Choroid plexus epithelial cell (primary cell): ENCODE measurements around the gene SLC36A3.
"Not testable (repeated sequence)": the region's sequence is repeated elsewhere in the genome, so short reads cannot be mapped to it uniquely, and the experiment has no call there.

Experiments
- DNase-seq: peaks from one replicate; pipeline ENCODE4 v3.0.0-alpha.2; 2010; ENCODE audit warnings: low read depth
- H3K4me3 ChIP-seq: 2 replicates; pipeline ENCODE4 v1.5.1; 2011; ENCODE audit warnings: low read depth, mild to moderate bottlenecking, control low read depth, low read length, moderate library complexity
- TF ChIP-seq, protein P1 (sequence below): conservative IDR thresholded peaks from 2 replicates; pipeline ENCODE4 v1.5.1; 2011; ENCODE audit warnings: low read depth, mild to moderate bottlenecking, control low read depth, inconsistent platforms, low read length, moderate library complexity

SLC36A3 gene

DNA sequence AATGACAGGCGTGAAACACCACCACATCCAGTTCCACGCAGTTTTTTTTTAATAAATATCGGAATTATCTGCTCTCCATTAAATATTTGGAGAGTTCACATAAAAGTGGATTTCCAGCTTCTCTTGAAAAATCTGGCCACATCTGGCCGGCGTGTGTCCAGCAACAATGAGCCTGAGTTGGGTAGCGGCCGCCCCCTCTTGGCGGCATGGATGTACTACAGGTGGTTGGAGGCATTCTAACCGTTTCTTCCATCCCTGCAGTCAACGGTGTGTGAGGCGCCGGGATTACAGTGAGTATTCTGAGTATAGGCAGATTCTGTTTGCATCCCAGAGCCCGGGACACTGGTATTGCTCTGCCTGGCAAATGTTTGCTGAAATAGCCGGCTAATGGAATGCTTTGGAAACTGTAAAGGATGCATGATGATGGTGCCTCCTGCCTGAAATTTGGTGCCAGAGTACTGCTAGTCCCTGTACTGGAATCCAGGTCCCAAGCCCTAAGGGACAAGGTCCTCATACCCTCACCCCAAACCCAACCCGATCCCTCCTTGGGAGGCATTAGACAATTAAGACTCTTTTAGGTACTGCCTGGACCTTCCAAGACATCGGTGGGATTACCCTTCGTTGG, 64.2 kb downstream of the SLC36A3 start:
- H3K4me3 ChIP-seq, result no peak overlapping the region
- peak; percentile 89 for DNase-seq
- TF ChIP-seq, protein P1, sequence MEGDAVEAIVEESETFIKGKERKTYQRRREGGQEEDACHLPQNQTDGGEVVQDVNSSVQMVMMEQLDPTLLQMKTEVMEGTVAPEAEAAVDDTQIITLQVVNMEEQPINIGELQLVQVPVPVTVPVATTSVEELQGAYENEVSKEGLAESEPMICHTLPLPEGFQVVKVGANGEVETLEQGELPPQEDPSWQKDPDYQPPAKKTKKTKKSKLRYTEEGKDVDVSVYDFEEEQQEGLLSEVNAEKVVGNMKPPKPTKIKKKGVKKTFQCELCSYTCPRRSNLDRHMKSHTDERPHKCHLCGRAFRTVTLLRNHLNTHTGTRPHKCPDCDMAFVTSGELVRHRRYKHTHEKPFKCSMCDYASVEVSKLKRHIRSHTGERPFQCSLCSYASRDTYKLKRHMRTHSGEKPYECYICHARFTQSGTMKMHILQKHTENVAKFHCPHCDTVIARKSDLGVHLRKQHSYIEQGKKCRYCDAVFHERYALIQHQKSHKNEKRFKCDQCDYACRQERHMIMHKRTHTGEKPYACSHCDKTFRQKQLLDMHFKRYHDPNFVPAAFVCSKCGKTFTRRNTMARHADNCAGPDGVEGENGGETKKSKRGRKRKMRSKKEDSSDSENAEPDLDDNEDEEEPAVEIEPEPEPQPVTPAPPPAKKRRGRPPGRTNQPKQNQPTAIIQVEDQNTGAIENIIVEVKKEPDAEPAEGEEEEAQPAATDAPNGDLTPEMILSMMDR, result peak; percentile 93

- TF ChIP-seq, protein P1, result no peak
- DNase-seq, result no peak
- no peak overlapping the region for H3K4me3 ChIP-seq
These were observed 65.2 kb downstream of the SLC36A3 start for GRCh38 chr5:151238303-151238741.

GRCh38 chr5:151237685-151238084, 65.9 kb downstream of the SLC36A3 start:
- TF ChIP-seq, protein P1, result no peak
- no peak for DNase-seq
- H3K4me3 ChIP-seq, result no peak overlapping the region

- no peak for DNase-seq
- TF ChIP-seq, protein P1, result no peak
- H3K4me3 ChIP-seq, result no peak overlapping the region
These were observed 66.7 kb downstream of the SLC36A3 start for GRCh38 chr5:151236888-151237287.

- not testable (repeated sequence) for DNase-seq, H3K4me3 ChIP-seq
These were observed 68.4 kb downstream of the SLC36A3 start for GRCh38 chr5:151235239-151235571.

- TF ChIP-seq, protein P1, result no peak
- DNase-seq, result peak; percentile 94
- no peak overlapping the region for H3K4me3 ChIP-seq
These were observed 68.9 kb downstream of the SLC36A3 start for GRCh38 chr5:151234476-151235238.

DNA sequence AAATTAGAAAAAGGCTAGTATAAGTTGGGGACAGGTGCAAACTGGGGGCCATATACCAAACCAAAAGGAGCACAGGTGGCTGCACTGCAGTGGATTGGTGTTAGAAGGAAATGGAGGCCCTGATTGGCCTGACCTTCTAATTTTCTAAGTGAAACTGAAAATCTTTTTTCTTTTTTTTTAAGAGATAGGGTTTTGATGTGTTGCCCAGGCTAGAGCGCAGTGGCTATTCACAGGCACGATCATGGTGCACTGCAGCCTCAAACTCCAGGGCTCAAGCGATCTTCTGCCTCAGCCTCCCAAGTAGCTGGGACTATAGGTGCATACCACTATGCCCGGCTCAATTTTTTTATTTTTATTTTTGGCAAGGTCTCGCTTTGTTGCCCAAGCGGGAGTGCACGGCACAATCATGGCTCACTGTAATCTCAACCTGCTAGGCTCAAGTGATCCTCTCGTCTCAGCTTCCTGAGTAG, 69.9 kb downstream of the SLC36A3 start:
- H3K4me3 ChIP-seq, result no peak overlapping the region
- TF ChIP-seq, protein P1, result no peak
- no peak for DNase-seq
